Neuronal stem cell (in vitro differentiated cells): ENCODE results near the gene ELOVL6.
"Not testable (repeated sequence)": the region's sequence is repeated elsewhere in the genome, so short reads cannot be mapped to it uniquely, and the experiment has no call there.

Source experiments
- DNase-seq: peaks from one replicate; pipeline ENCODE4 v3.0.0-alpha.2; 2013; ENCODE audit warnings: low spot score
- H2AFZ ChIP-seq: one replicate; pipeline ENCODE4 v1.6.1; 2013; ENCODE audit warnings: mild to moderate bottlenecking, low read length, inconsistent platforms
- H2AK5ac ChIP-seq: 2 replicates; pipeline ENCODE4 v1.6.1; 2013; ENCODE audit warnings: low read depth, mild to moderate bottlenecking, inconsistent platforms, low read length, moderate library complexity, mixed read lengths
- H2BK120ac ChIP-seq: 2 replicates; pipeline ENCODE4 v1.6.1; 2013; ENCODE audit warnings: low read depth, mild to moderate bottlenecking, inconsistent platforms, low read length, moderate library complexity, mixed read lengths
- H2BK12ac ChIP-seq: one replicate; pipeline ENCODE4 v1.6.1; 2013; ENCODE audit warnings: low read length, inconsistent platforms
- H2BK15ac ChIP-seq: 2 replicates; pipeline ENCODE4 v1.6.1; 2013; ENCODE audit warnings: mild to moderate bottlenecking, low read length, inconsistent platforms, mixed read lengths
- H2BK5ac ChIP-seq: one replicate; pipeline ENCODE4 v1.6.1; 2013; ENCODE audit warnings: inconsistent platforms, mild to moderate bottlenecking, low read length, moderate library complexity
- H3K14ac ChIP-seq: one replicate; pipeline ENCODE4 v1.6.1; 2013; ENCODE audit warnings: low read length, inconsistent platforms
- H3K18ac ChIP-seq: 2 replicates; pipeline ENCODE4 v1.6.1; 2013; ENCODE audit warnings: low read length, inconsistent platforms
- H3K23ac ChIP-seq: 2 replicates; pipeline ENCODE4 v1.6.1; 2013; ENCODE audit warnings: low read depth, mild to moderate bottlenecking, mixed read lengths, low read length, inconsistent platforms; ENCODE audit not compliant: poor library complexity
- H3K27ac ChIP-seq: replicated peaks from 3 replicates; pipeline ENCODE4 v1.5.1; 2013; ENCODE audit warnings: low read length, inconsistent platforms
- H3K27me3 ChIP-seq, 3 experiments: 2 replicates each; pipeline ENCODE4 v1.6.1; 2013; ENCODE audit warnings: low read length in 3 of 3, mild to moderate bottlenecking in 2 of 3, inconsistent platforms in 1 of 3, low read depth in 1 of 3, mixed read lengths in 1 of 3, moderate library complexity in 1 of 3; ENCODE audit not compliant: control insufficient read depth in 3 of 3, insufficient read depth in 3 of 3
- H3K36me3 ChIP-seq, 2 donors: replicated peaks in 1 of 2; 2 replicates each; pipeline ENCODE4 v1.6.1; 2013; ENCODE audit warnings: low read length in 2 of 2; ENCODE audit not compliant: control insufficient read depth in 2 of 2, insufficient read depth in 2 of 2
- H3K4ac ChIP-seq: 2 replicates; pipeline ENCODE4 v1.6.1; 2013; ENCODE audit warnings: inconsistent platforms, mild to moderate bottlenecking, low read length, moderate library complexity
- H3K4me1 ChIP-seq, 2 donors: 1 replicate in 1 of 2; 2 replicates in 1 of 2; pipeline ENCODE4 v1.6.1; 2013; ENCODE audit warnings: low read length in 2 of 2, low read depth in 1 of 2; ENCODE audit not compliant: control insufficient read depth in 2 of 2, insufficient read depth in 1 of 2
- H3K4me2 ChIP-seq: one replicate; pipeline ENCODE4 v1.6.1; 2013; ENCODE audit warnings: mild to moderate bottlenecking, low read length, inconsistent platforms; ENCODE audit not compliant: insufficient read depth, poor library complexity, severe bottlenecking
- H3K4me3 ChIP-seq, 2 donors: 2 replicates each; pipeline ENCODE4 v1.5.1; 2013; ENCODE audit warnings: low read length in 2 of 2, mild to moderate bottlenecking in 2 of 2, inconsistent platforms in 1 of 2, moderate library complexity in 1 of 2
- H3K79me1 ChIP-seq: one replicate; pipeline ENCODE4 v1.6.1; 2013; ENCODE audit warnings: low read depth, mild to moderate bottlenecking, inconsistent platforms, low read length, moderate library complexity
- H3K9ac ChIP-seq: one replicate; pipeline ENCODE4 v1.6.1; 2013; ENCODE audit warnings: mild to moderate bottlenecking, low read depth, low read length, inconsistent platforms; ENCODE audit not compliant: poor library complexity
- H3K9me3 ChIP-seq, 2 donors: replicated peaks in 1 of 2; 2 replicates each; pipeline versions ENCODE3 to v1.6.1; 2013; ENCODE audit warnings: low read length in 2 of 2, mild to moderate bottlenecking in 2 of 2, inconsistent platforms in 1 of 2, low read depth in 1 of 2, mixed read lengths in 1 of 2, moderate library complexity in 1 of 2; ENCODE audit not compliant: control insufficient read depth in 2 of 2, insufficient read depth in 1 of 2
- H4K8ac ChIP-seq: one replicate; pipeline ENCODE4 v1.6.1; 2013; ENCODE audit warnings: low read depth, mild to moderate bottlenecking, inconsistent platforms, low read length, moderate library complexity
- H4K91ac ChIP-seq: one replicate; pipeline ENCODE4 v1.6.1; 2013; ENCODE audit warnings: low read length, low read depth, mild to moderate bottlenecking, inconsistent platforms; ENCODE audit not compliant: poor library complexity
- WGBS, 2 donors: extraction: QIAGEN DNeasy Blood & Tissue Kit; methylation state at CpG; one replicate each; pipeline ENCODE4 v1.1.7; 2013; ENCODE audit warnings: missing lambda C conversion rate in 2 of 2, mixed read lengths in 1 of 2; ENCODE audit not compliant: insufficient read length in 2 of 2, insufficient replicate concordance in 1 of 2; ENCODE audit errors: extremely low coverage in 2 of 2; 5-methylcytosine and 5-hydroxymethylcytosine counted together

ELOVL6 gene

GRCh38 chr4:110084154-110084553 is 114.3 kb downstream of the ELOVL6 start:
- H4K91ac ChIP-seq = no peak overlapping the region
- H4K8ac ChIP-seq = no peak overlapping the region
- H3K14ac ChIP-seq = no peak overlapping the region
- peaks cover 0 to 6% of the 10 kb centered on the region in 2 donors for H3K9me3 ChIP-seq
- H3K4me1 ChIP-seq = peaks cover 1 to 9% of the 10 kb centered on the region in 2 donors
- H2AFZ ChIP-seq = no peak overlapping the region
- peaks cover 1 to 19% of the 10 kb centered on the region in 2 donors for H3K36me3 ChIP-seq
- no peak overlapping the region for H2BK120ac ChIP-seq
- H2AK5ac ChIP-seq = no peak overlapping the region
- H3K79me1 ChIP-seq = no peaks in the 10 kb centered on the region
- no peak overlapping the region for H3K4me3 ChIP-seq
- H3K4me2 ChIP-seq = no peak overlapping the region
- no peak overlapping the region for H3K23ac ChIP-seq
- no peak for DNase-seq
- no peak overlapping the region for H3K27ac ChIP-seq
- H2BK12ac ChIP-seq = no peak overlapping the region
- H3K18ac ChIP-seq = no peak overlapping the region
- no peaks in the 10 kb centered on the region for H3K27me3 ChIP-seq
- H3K9ac ChIP-seq = no peak overlapping the region
- H2BK15ac ChIP-seq = no peak overlapping the region
- WGBS, 2 donors = no CpG with 5 or more reads among the region's 3 CpGs
- no peak overlapping the region for H3K4ac ChIP-seq
- H2BK5ac ChIP-seq = no peak overlapping the region

- not testable (repeated sequence) for H3K9me3 ChIP-seq, H3K4me2 ChIP-seq, H3K18ac ChIP-seq, H3K4me3 ChIP-seq, H2AFZ ChIP-seq, H2BK12ac ChIP-seq, H3K27ac ChIP-seq, H2BK15ac ChIP-seq, DNase-seq, H3K4ac ChIP-seq, H4K8ac ChIP-seq, H3K79me1 ChIP-seq, H3K14ac ChIP-seq, H3K4me1 ChIP-seq, H4K91ac ChIP-seq, H3K23ac ChIP-seq, H2BK5ac ChIP-seq, H2AK5ac ChIP-seq, H3K27me3 ChIP-seq, H2BK120ac ChIP-seq, H3K9ac ChIP-seq
- peaks cover 2 to 36% of the 10 kb centered on the region in 2 donors for H3K36me3 ChIP-seq
- WGBS, 2 donors = no CpG with 5 or more reads among the region's 2 CpGs
Measured at GRCh38 chr4:110078148-110078547, 120.3 kb downstream of the ELOVL6 start.

GRCh38 chr4:110076828-110077227 is 121.6 kb downstream of the ELOVL6 start:
- not testable (repeated sequence) for H3K9ac ChIP-seq, H3K4me3 ChIP-seq, H4K91ac ChIP-seq, H2AFZ ChIP-seq, DNase-seq, H3K4me2 ChIP-seq, H3K79me1 ChIP-seq, H3K4me1 ChIP-seq, H4K8ac ChIP-seq, H3K27me3 ChIP-seq, H2AK5ac ChIP-seq, H2BK120ac ChIP-seq, H2BK5ac ChIP-seq, H3K14ac ChIP-seq, H3K18ac ChIP-seq, H3K27ac ChIP-seq, H2BK15ac ChIP-seq, H2BK12ac ChIP-seq, H3K23ac ChIP-seq, H3K4ac ChIP-seq, H3K9me3 ChIP-seq
- no CpG with 5 or more reads among the region's 11 CpGs for WGBS, 2 donors
- peaks cover 2 to 45% of the 10 kb centered on the region in 2 donors for H3K36me3 ChIP-seq

GRCh38 chr4:110075891-110076290 is 122.5 kb downstream of the ELOVL6 start:
- Histone ChIP-seq H4K8ac (no peak overlapping the region), H3K27ac (no peak overlapping the region), H2BK5ac (no peak overlapping the region), H3K9ac (no peak overlapping the region), H2BK15ac (no peak overlapping the region), H2BK12ac (no peak overlapping the region), H4K91ac (no peak overlapping the region), H3K14ac (no peak overlapping the region), H2BK120ac (no peak overlapping the region), H3K27me3 (no peaks in the 10 kb centered on the region), H3K9me3 (no peaks in the 10 kb centered on the region), H2AK5ac (no peak overlapping the region), H2AFZ (no peak overlapping the region), H3K4me3 (no peak overlapping the region), H3K23ac (no peak overlapping the region), H3K4ac (no peak overlapping the region), H3K4me2 (no peak overlapping the region), H3K79me1 (peaks cover 2% of the 10 kb centered on the region), H3K36me3 (peaks cover 2 to 54% of the 10 kb centered on the region in 2 donors), H3K18ac (no peak overlapping the region), H3K4me1 (peaks cover 0 to 3% of the 10 kb centered on the region in 2 donors)
- WGBS, 2 donors = no CpG with 5 or more reads among the region's 1 CpG
- DNase-seq = no peak
